ENCODE results near the gene FMNL2.
A peak's percentile ranks its signal among the peaks of the same experiment; 100 is the strongest.

The FMNL2 gene

GRCh38 chr2:152542337-152542994 lies 207.5 kb downstream of the FMNL2 start:
- CTCF ChIA-PET = interaction anchor here (1.4 kb wide), 1 partner anchor 23 kb away, joined by 3 read pairs; no protein-coding TSS in a partner anchor
- H3K4me3 ChIP-seq (ENCODE audit: low read depth, low read length) = no peak overlapping the region
- TF ChIP-seq CTCF (IDR thresholded peaks at IDR 0.05; ENCODE audit: insufficient read depth, low read length, missing control alignments) = no peak
- POLR2A ChIA-PET = no interaction called here
- no peak for DNase-seq (ENCODE audit: low read depth, low spot score)

GRCh38 chr2:152542995-152543481 lies 208.1 kb downstream of the FMNL2 start:
- POLR2A ChIA-PET = interaction anchor here (0.8 kb wide), 1 partner anchor 43 kb away, joined by 3 read pairs; no protein-coding TSS in a partner anchor
- peak; percentile 80 for DNase-seq (ENCODE audit: low read depth, low spot score)
- no peak overlapping the region for H3K4me3 ChIP-seq (ENCODE audit: low read depth, low read length)
- CTCF ChIA-PET = interaction anchor here (1.4 kb wide), 1 partner anchor 23 kb away, joined by 3 read pairs; no protein-coding TSS in a partner anchor
- no peak for TF ChIP-seq CTCF (IDR thresholded peaks at IDR 0.05; ENCODE audit: insufficient read depth, low read length, missing control alignments)

GRCh38 chr2:152543717-152544116 lies 208.7 kb downstream of the FMNL2 start:
- H3K4me3 ChIP-seq (ENCODE audit: low read depth, low read length) = no peak overlapping the region
- CTCF ChIA-PET = interaction anchor here (1.4 kb wide), 1 partner anchor 22 kb away, joined by 3 read pairs; no protein-coding TSS in a partner anchor
- POLR2A ChIA-PET = interaction anchor here (0.8 kb wide), 1 partner anchor 42 kb away, joined by 3 read pairs; no protein-coding TSS in a partner anchor
- TF ChIP-seq CTCF (IDR thresholded peaks at IDR 0.05; ENCODE audit: insufficient read depth, low read length, missing control alignments) = no peak
- DNase-seq (ENCODE audit: low read depth, low spot score) = no peak

- ChIA-PET CTCF (interaction anchor here (1.5 to 2.6 kb wide), 2 partner anchors 89 to 91 kb away, joined by 3 to 7 read pairs; no protein-coding TSS in a partner anchor), POLR2A (no interaction called here)
- TF ChIP-seq CTCF (IDR thresholded peaks at IDR 0.05; ENCODE audit: insufficient read depth, low read length, missing control alignments) = no peak
- H3K4me3 ChIP-seq (ENCODE audit: low read depth, low read length) = no peak overlapping the region
- DNase-seq (ENCODE audit: low read depth, low spot score) = no peak
These were observed 209.7 kb downstream of the FMNL2 start for GRCh38 chr2:152544638-152545037.

GRCh38 chr2:152546230-152546837 lies 211.4 kb downstream of the FMNL2 start:
- ChIA-PET CTCF (interaction anchor here (1.4 to 2.6 kb wide), 2 partner anchors 12 to 90 kb away, joined by 4 to 7 read pairs; no protein-coding TSS in a partner anchor), POLR2A (interaction anchor here (0.6 to 0.7 kb wide), 2 partner anchors 83 to 120 kb away, joined by 4 read pairs; no protein-coding TSS in a partner anchor)
- TF ChIP-seq CTCF (IDR thresholded peaks at IDR 0.05; ENCODE audit: insufficient read depth, low read length, missing control alignments) = no peak
- H3K4me3 ChIP-seq (ENCODE audit: low read depth, low read length) = no peak overlapping the region
- no peak for DNase-seq (ENCODE audit: low read depth, low spot score)

Data from AG04449 (cell line).